Measurements from ENCODE around the gene CDKAL1.
"Not testable (repeated sequence)": the region's sequence is repeated elsewhere in the genome, so short reads cannot be mapped to it uniquely, and the experiment has no call there.

Gene CDKAL1

GRCh38 chr6:20719980-20720379 is 185.7 kb downstream of the CDKAL1 start:
- TF ChIP-seq CTCF (IDR thresholded peaks at IDR 0.05; ENCODE audit: low read length, missing control alignments), result no peak
- no peak for DNase-seq (ENCODE audit: low read depth)

GRCh38 chr6:20721121-20721520 is 186.9 kb downstream of the CDKAL1 start:
- DNase-seq (ENCODE audit: low read depth); H3K4me3 ChIP-seq (replicated peaks; ENCODE audit: low read depth, low read length): not testable (repeated sequence)

More at GRCh38 chr6:20719980-20720379, 185.7 kb downstream of the CDKAL1 start:
- H3K4me3 ChIP-seq (replicated peaks; ENCODE audit: low read depth, low read length), result no peak overlapping the region

GRCh38 chr6:20722455-20722854 is 188.2 kb downstream of the CDKAL1 start:
- DNase-seq (ENCODE audit: low read depth), result no peak
- no peak overlapping the region for H3K4me3 ChIP-seq (replicated peaks; ENCODE audit: low read depth, low read length)

GRCh38 chr6:20723236-20723635 is 189.0 kb downstream of the CDKAL1 start:
- no peak overlapping the region for H3K4me3 ChIP-seq (replicated peaks; ENCODE audit: low read depth, low read length)
- no peak for DNase-seq (ENCODE audit: low read depth)
- no peak for TF ChIP-seq CTCF (IDR thresholded peaks at IDR 0.05; ENCODE audit: low read length, missing control alignments)

More at GRCh38 chr6:20722455-20722854, 188.2 kb downstream of the CDKAL1 start:
- no peak for TF ChIP-seq CTCF (IDR thresholded peaks at IDR 0.05; ENCODE audit: low read length, missing control alignments)

- DNase-seq (ENCODE audit: low read depth), result no peak
- no peak overlapping the region for H3K4me3 ChIP-seq (replicated peaks; ENCODE audit: low read depth, low read length)
- no peak for TF ChIP-seq CTCF (IDR thresholded peaks at IDR 0.05; ENCODE audit: low read length, missing control alignments)
These were observed 190.4 kb downstream of the CDKAL1 start for GRCh38 chr6:20724443-20725190.

- not testable (repeated sequence) for DNase-seq (ENCODE audit: low read depth); H3K4me3 ChIP-seq (replicated peaks; ENCODE audit: low read depth, low read length)
These were observed 191.0 kb downstream of the CDKAL1 start for GRCh38 chr6:20725235-20725634.

GRCh38 chr6:20729086-20729485 is 194.8 kb downstream of the CDKAL1 start:
- no peak overlapping the region for H3K4me3 ChIP-seq (replicated peaks; ENCODE audit: low read depth, low read length)
- DNase-seq (ENCODE audit: low read depth), result no peak
- TF ChIP-seq CTCF (IDR thresholded peaks at IDR 0.05; ENCODE audit: low read length, missing control alignments), result no peak

- DNase-seq (ENCODE audit: low read depth), result not testable (repeated sequence)
These were observed 198.1 kb downstream of the CDKAL1 start for GRCh38 chr6:20732362-20732761.

More at GRCh38 chr6:20732362-20732761, 198.1 kb downstream of the CDKAL1 start:
- H3K4me3 ChIP-seq (replicated peaks; ENCODE audit: low read depth, low read length), result not testable (repeated sequence)
